ENCODE measurements around the gene TBC1D22A. TPM values are rescaled to one million over a fixed set of nuclear protein-coding genes. Genes with fewer than 3 reads are reported as not detected.

Gene TBC1D22A
- polyA plus RNA-seq, 1 donor from 2014 or later: 9.3 TPM

DNA sequence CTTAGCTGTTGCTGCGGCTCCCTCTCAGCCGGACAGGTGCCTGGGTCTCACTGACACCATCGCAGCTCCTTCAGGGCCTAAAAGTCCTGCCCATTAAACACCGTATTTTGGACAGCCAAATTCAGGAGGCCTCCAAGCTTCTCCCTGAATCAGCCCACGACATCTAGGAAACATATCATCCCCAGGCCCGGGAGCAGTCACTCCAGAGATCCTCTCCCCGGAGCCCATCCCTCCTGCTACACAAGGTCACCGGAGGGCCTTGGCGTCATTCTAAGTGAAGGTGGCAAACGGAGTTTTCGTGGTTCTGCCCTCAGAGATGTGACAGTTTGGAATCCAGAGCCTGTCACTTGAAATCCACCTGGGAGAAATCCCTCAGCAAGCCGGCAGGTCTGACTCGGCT is 232.5 kb downstream of the TBC1D22A start:
- H3K9ac ChIP-seq (ENCODE audit: low read length): no peak overlapping the region
- no peaks in the 10 kb centered on the region for H4K20me1 ChIP-seq (ENCODE audit: insufficient read depth)
- H3K4me2 ChIP-seq (ENCODE audit: low read length): no peak overlapping the region
- no peaks in the 10 kb centered on the region for H3F3A ChIP-seq (ENCODE audit: insufficient read depth, low read length, poor library complexity, severe bottlenecking)
- H3K79me2 ChIP-seq (replicated peaks; ENCODE audit: insufficient read depth, low read length): no peaks in the 10 kb centered on the region
- TF ChIP-seq MXI1 (conservative IDR thresholded peaks at IDR 0.05; ENCODE audit: poor library complexity, severe bottlenecking): no peak
- TF ChIP-seq POLR2AphosphoS5 (IDR thresholded peaks at IDR 0.05): no peak
- TF ChIP-seq EP300 (conservative IDR thresholded peaks at IDR 0.05; ENCODE audit: poor library complexity, severe bottlenecking): no peak
- no peak overlapping the region for H2AFZ ChIP-seq (ENCODE audit: low read depth, low read length)
- no peaks in the 10 kb centered on the region for H3K9me2 ChIP-seq (ENCODE audit: insufficient read depth, low read length)
- no peak overlapping the region for H3K27ac ChIP-seq (ENCODE audit: low read length)
- H3K27me3 ChIP-seq (ENCODE audit: insufficient read depth, low read depth, low read length): no peaks in the 10 kb centered on the region
- no peaks in the 10 kb centered on the region for H3K9me3 ChIP-seq (ENCODE audit: low read length)
- no peaks in the 10 kb centered on the region for H3K36me3 ChIP-seq (ENCODE audit: insufficient read depth, low read length)
- H3K4me3 ChIP-seq (ENCODE audit: low read length): no peak overlapping the region

DNA sequence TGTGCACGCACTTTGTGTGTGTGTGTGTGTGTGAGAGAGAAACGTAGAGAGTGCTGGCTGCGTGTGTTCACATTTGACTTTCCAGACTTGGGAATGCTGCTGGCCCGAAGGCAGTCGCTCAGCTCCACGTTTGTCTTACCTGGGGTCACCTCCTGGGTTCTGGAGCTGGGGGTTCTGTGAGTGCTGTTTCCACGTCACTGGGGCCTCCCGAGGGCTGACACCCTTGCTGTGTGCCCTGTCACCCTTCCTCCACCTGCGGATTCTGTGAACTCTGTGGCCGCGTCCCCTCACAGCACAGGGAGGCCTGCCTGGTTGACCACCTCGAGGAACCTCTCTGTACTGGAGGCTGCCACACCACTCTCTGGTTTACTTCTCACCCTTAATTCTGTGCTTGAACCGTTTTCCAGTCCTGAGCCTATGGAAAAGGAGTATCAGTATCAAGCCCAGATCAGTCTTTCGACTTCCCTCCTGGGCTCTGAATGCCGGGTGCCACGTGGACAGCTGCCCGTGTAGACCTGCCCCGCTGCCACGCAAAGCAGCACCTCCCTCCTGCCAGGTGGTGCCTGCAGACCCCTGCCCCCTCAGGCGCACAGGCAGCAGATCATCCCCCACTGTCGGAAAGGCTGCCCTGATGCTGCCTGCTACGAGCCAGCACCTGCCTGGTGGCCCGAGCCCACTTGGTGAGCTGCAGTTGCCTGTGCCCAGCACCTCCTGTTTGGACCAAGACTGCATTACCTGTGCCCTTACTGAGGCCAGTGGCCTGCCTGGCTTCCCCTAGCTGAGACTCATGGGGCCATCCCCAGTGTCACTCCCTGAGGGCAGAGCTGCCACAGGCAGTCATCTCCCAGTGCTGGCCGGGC is 233.3 kb downstream of the TBC1D22A start:
- H3F3A ChIP-seq (ENCODE audit: insufficient read depth, low read length, poor library complexity, severe bottlenecking): no peaks in the 10 kb centered on the region
- H3K9me3 ChIP-seq (ENCODE audit: low read length): no peaks in the 10 kb centered on the region
- H3K4me2 ChIP-seq (ENCODE audit: low read length): no peak overlapping the region
- no peak for TF ChIP-seq EZH2 (IDR thresholded peaks at IDR 0.05; ENCODE audit: borderline replicate concordance, insufficient read depth, low read length, poor library complexity, severe bottlenecking)
- TF ChIP-seq SMC3 (conservative IDR thresholded peaks at IDR 0.05; ENCODE audit: poor library complexity): no peak
- TF ChIP-seq EP300 (conservative IDR thresholded peaks at IDR 0.05; ENCODE audit: poor library complexity, severe bottlenecking): no peak
- TF ChIP-seq MXI1 (conservative IDR thresholded peaks at IDR 0.05; ENCODE audit: poor library complexity, severe bottlenecking): no peak
- TF ChIP-seq, protein P1, sequence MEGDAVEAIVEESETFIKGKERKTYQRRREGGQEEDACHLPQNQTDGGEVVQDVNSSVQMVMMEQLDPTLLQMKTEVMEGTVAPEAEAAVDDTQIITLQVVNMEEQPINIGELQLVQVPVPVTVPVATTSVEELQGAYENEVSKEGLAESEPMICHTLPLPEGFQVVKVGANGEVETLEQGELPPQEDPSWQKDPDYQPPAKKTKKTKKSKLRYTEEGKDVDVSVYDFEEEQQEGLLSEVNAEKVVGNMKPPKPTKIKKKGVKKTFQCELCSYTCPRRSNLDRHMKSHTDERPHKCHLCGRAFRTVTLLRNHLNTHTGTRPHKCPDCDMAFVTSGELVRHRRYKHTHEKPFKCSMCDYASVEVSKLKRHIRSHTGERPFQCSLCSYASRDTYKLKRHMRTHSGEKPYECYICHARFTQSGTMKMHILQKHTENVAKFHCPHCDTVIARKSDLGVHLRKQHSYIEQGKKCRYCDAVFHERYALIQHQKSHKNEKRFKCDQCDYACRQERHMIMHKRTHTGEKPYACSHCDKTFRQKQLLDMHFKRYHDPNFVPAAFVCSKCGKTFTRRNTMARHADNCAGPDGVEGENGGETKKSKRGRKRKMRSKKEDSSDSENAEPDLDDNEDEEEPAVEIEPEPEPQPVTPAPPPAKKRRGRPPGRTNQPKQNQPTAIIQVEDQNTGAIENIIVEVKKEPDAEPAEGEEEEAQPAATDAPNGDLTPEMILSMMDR (IDR thresholded peaks at IDR 0.05; ENCODE audit: poor library complexity, severe bottlenecking): no peak
- TF ChIP-seq, protein P2, sequence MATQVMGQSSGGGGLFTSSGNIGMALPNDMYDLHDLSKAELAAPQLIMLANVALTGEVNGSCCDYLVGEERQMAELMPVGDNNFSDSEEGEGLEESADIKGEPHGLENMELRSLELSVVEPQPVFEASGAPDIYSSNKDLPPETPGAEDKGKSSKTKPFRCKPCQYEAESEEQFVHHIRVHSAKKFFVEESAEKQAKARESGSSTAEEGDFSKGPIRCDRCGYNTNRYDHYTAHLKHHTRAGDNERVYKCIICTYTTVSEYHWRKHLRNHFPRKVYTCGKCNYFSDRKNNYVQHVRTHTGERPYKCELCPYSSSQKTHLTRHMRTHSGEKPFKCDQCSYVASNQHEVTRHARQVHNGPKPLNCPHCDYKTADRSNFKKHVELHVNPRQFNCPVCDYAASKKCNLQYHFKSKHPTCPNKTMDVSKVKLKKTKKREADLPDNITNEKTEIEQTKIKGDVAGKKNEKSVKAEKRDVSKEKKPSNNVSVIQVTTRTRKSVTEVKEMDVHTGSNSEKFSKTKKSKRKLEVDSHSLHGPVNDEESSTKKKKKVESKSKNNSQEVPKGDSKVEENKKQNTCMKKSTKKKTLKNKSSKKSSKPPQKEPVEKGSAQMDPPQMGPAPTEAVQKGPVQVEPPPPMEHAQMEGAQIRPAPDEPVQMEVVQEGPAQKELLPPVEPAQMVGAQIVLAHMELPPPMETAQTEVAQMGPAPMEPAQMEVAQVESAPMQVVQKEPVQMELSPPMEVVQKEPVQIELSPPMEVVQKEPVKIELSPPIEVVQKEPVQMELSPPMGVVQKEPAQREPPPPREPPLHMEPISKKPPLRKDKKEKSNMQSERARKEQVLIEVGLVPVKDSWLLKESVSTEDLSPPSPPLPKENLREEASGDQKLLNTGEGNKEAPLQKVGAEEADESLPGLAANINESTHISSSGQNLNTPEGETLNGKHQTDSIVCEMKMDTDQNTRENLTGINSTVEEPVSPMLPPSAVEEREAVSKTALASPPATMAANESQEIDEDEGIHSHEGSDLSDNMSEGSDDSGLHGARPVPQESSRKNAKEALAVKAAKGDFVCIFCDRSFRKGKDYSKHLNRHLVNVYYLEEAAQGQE (IDR thresholded peaks at IDR 0.05; ENCODE audit: borderline replicate concordance): no peak
- no peak for TF ChIP-seq RAD21 (conservative IDR thresholded peaks at IDR 0.05)
- no peak for TF ChIP-seq POLR2AphosphoS5 (IDR thresholded peaks at IDR 0.05)
- no peak for TF ChIP-seq TAF1 (IDR thresholded peaks at IDR 0.05; ENCODE audit: low read depth)
- H3K79me2 ChIP-seq (replicated peaks; ENCODE audit: insufficient read depth, low read length): no peaks in the 10 kb centered on the region
- H4K20me1 ChIP-seq (ENCODE audit: insufficient read depth): no peaks in the 10 kb centered on the region
- no peak overlapping the region for H3K4me3 ChIP-seq (ENCODE audit: low read length)
- no peaks in the 10 kb centered on the region for H3K27me3 ChIP-seq (ENCODE audit: insufficient read depth, low read depth, low read length)
- no peak overlapping the region for H3K9ac ChIP-seq (ENCODE audit: low read length)
- no peaks in the 10 kb centered on the region for H3K9me2 ChIP-seq (ENCODE audit: insufficient read depth, low read length)
- no peak overlapping the region for H2AFZ ChIP-seq (ENCODE audit: low read depth, low read length)
- no peak overlapping the region for H3K27ac ChIP-seq (ENCODE audit: low read length)
- H3K36me3 ChIP-seq (ENCODE audit: insufficient read depth, low read length): no peaks in the 10 kb centered on the region
